Tibial nerve (tissue), 4 donors: Measurements from ENCODE around the gene NWD2. TPM values are rescaled to one million over a fixed set of nuclear protein-coding genes. Genes with fewer than 3 reads are reported as not detected.

Source experiments
- DNase-seq, 2 donors: peaks; one replicate each; pipeline ENCODE4 v3.0.0-alpha.2; 2019; ENCODE audit warnings: low spot score in 2 of 2
- H3K27ac ChIP-seq, 4 donors: fragments of 200-600 bp; sonication (generic) in 3 of 4; one replicate each; pipeline ENCODE4 v1.5.1; 2017 to 2019; ENCODE audit warnings: mild to moderate bottlenecking in 1 of 4
- H3K27me3 ChIP-seq, 2 donors: fragments of 200-600 bp; sonication (generic) in 1 of 2; one replicate each; pipeline versions ENCODE4 v1.5.1 to v1.6.0; 2017 to 2019
- H3K36me3 ChIP-seq, 3 donors: fragments of 200-600 bp; sonication (generic); one replicate each; pipeline ENCODE4 v1.5.1; 2018 to 2019
- H3K4me1 ChIP-seq, 4 donors: fragments of 200-600 bp; sonication (generic) in 3 of 4; one replicate each; pipeline ENCODE4 v1.5.1; 2017 to 2019
- H3K4me3 ChIP-seq, 4 donors: fragments of 200-600 bp; sonication (generic) in 3 of 4; one replicate each; pipeline ENCODE4 v1.5.1; 2017 to 2019; ENCODE audit warnings: mild to moderate bottlenecking in 1 of 4, moderate library complexity in 1 of 4
- H3K9me3 ChIP-seq, 4 donors: fragments of 200-600 bp; sonication (generic) in 3 of 4; one replicate each; pipeline ENCODE4 v1.5.1; 2017 to 2019
- EP300 ChIP-seq, 2 donors: sonication (generic); formaldehyde crosslinking; IDR thresholded peaks; one replicate each; pipeline ENCODE4 v1.6.1; 2017; ENCODE audit warnings: antibody characterized with exemption in 2 of 2, mild to moderate bottlenecking in 1 of 2
- POLR2A ChIP-seq, 2 donors: fragments of 450-650 bp; IDR thresholded peaks; one replicate each; pipeline ENCODE4 v1.6.1; 2017; ENCODE audit warnings: antibody characterized with exemption in 2 of 2, mild to moderate bottlenecking in 2 of 2, moderate library complexity in 2 of 2
- WGBS, 2 donors: methylation state at CpG; one replicate each; pipeline ENCODE4 v1.1.5; 2018; 5-methylcytosine and 5-hydroxymethylcytosine counted together
- total RNA-seq, 4 donors: library from RNA; depleted of rRNA; stranded (reverse); fragments of >200 nt; gene quantifications; one replicate each; pipeline ENCODE4 v1.1.0, GENCODE V29; 2016
- TF ChIP-seq, protein P1 (sequence below), 5 experiments: fragments of 200-600 bp in 3 of 5; fragments of 450-650 bp in 2 of 5; sonication (generic) in 3 of 5; IDR thresholded peaks; one replicate each; pipeline ENCODE4 v1.5.1; 2016 to 2019; ENCODE audit warnings: antibody characterized with exemption in 5 of 5, mild to moderate bottlenecking in 3 of 5, moderate library complexity in 2 of 5

NWD2 gene
- total RNA-seq, 4 donors from 2014 or later, result 0.30 to 1.1 (median 0.84) TPM; not detected in 1

DNA sequence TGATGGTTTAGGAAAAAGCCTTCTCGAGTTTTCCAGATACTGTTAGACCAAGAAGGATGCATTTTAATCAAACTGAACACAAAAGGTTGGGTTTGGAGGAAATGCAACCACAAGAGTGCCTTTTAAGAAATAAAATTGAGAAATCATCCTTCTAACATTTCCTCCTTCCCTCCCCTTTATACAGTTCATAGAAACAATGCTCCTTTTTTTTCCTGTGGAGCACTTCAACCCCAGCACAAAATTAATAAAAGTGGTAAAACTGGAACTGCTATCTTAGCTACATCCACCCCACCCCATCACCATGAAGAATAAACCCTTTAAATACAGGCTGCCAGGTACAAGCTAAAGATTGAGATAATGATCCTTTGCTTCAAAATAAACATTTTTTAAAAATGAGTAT lies 230.5 kb downstream of the NWD2 start:
- Histone ChIP-seq H3K36me3 (no peaks in the 10 kb centered on the region), H3K27me3 (no peaks in the 10 kb centered on the region), H3K9me3 (no peaks in the 10 kb centered on the region), H3K4me3 (no peak overlapping the region), H3K4me1 (no peaks in the 10 kb centered on the region), H3K27ac (no peak overlapping the region)
- WGBS, 2 donors, result 22 to 24% methylated on average over 1 of the region's 1 CpG
- DNase-seq, result no peak
- no peak for TF ChIP-seq POLR2A (IDR thresholded peaks at IDR 0.05)
- TF ChIP-seq EP300 (IDR thresholded peaks at IDR 0.05), result no peak
- TF ChIP-seq, protein P1, sequence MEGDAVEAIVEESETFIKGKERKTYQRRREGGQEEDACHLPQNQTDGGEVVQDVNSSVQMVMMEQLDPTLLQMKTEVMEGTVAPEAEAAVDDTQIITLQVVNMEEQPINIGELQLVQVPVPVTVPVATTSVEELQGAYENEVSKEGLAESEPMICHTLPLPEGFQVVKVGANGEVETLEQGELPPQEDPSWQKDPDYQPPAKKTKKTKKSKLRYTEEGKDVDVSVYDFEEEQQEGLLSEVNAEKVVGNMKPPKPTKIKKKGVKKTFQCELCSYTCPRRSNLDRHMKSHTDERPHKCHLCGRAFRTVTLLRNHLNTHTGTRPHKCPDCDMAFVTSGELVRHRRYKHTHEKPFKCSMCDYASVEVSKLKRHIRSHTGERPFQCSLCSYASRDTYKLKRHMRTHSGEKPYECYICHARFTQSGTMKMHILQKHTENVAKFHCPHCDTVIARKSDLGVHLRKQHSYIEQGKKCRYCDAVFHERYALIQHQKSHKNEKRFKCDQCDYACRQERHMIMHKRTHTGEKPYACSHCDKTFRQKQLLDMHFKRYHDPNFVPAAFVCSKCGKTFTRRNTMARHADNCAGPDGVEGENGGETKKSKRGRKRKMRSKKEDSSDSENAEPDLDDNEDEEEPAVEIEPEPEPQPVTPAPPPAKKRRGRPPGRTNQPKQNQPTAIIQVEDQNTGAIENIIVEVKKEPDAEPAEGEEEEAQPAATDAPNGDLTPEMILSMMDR (IDR thresholded peaks at IDR 0.05), result no peak

DNA sequence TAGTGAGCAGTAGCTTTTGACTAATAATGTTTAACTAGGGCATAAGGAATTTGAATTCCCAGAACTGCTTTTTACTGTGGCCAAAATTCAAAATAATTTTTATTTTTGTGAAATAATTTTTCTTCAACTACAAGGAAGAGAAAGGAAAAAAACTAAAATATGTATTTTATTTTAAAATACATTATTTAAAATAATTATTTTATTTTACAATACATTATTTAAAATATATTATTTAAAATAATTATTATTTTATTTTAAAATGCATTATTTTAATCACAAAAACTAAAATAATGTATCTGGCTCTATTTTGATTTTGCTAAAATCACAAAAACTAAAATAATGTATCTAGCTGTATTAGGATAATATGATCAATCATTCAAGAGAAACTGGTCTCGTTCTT lies 231.2 kb downstream of the NWD2 start:
- no peak overlapping the region for H3K4me3 ChIP-seq
- H3K4me1 ChIP-seq, result no peaks in the 10 kb centered on the region
- no peak overlapping the region for H3K27ac ChIP-seq
- no peaks in the 10 kb centered on the region for H3K9me3 ChIP-seq
- TF ChIP-seq, protein P1 (IDR thresholded peaks at IDR 0.05), result no peak
- no peak for TF ChIP-seq EP300 (IDR thresholded peaks at IDR 0.05)
- no peak for TF ChIP-seq POLR2A (IDR thresholded peaks at IDR 0.05)
- WGBS, 2 donors, result 89 to 94% methylated on average over 1 of the region's 1 CpG
- H3K36me3 ChIP-seq, result no peaks in the 10 kb centered on the region
- no peak for DNase-seq
- H3K27me3 ChIP-seq, result no peaks in the 10 kb centered on the region

DNA sequence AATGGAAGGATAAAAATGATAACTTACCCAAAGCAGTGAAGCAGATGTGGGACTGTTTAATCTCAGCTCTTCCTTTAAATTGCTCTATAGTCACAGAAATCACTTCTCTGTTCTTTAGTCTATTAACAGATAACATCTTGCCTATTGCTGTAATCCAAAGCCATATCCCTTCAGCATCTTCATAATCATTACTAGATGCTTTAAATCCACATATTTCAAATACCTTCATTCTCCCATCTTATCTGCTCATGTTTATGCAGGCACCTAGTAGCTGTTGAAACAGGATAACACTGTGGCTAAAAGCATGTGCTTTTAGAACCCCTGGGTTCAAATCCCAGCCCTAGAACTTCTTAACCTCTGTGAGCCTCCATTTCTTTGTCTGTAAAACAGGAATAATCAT lies 231.7 kb downstream of the NWD2 start:
- H3K4me1 ChIP-seq, result no peaks in the 10 kb centered on the region
- no peak overlapping the region for H3K4me3 ChIP-seq
- H3K27ac ChIP-seq, result no peak overlapping the region
- H3K36me3 ChIP-seq, result no peaks in the 10 kb centered on the region
- H3K9me3 ChIP-seq, result no peaks in the 10 kb centered on the region
- DNase-seq, result no peak
- H3K27me3 ChIP-seq, result no peaks in the 10 kb centered on the region
- TF ChIP-seq, protein P1 (IDR thresholded peaks at IDR 0.05), result no peak
- no peak for TF ChIP-seq POLR2A (IDR thresholded peaks at IDR 0.05)
- TF ChIP-seq EP300 (IDR thresholded peaks at IDR 0.05), result no peak

DNA sequence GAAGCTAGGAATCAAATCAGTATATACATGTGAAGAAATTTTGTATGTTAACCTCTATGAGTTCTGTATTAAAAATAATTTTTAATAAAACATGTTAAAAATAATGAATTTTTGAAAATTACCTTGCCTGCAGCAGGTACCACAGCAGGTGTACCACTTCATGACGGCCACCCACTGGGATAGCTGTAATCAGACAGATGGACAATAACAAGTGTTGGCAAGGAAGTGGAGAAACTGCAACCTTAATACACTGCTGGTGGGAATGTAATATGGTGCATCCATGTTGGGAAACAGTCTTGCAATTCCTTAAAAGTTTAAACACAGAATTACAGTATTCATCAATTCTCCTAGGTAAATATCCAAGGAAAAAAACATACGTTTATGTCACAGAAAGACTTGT lies 232.1 kb downstream of the NWD2 start:
- Histone ChIP-seq H3K36me3 (no peaks in the 10 kb centered on the region), H3K4me1 (no peaks in the 10 kb centered on the region), H3K4me3 (no peak overlapping the region), H3K9me3 (no peaks in the 10 kb centered on the region), H3K27me3 (no peaks in the 10 kb centered on the region), H3K27ac (no peak overlapping the region)
- no peak for DNase-seq
- 89 to 94% methylated on average over 2 of the region's 2 CpGs for WGBS, 2 donors
- TF ChIP-seq POLR2A (IDR thresholded peaks at IDR 0.05), result no peak
- no peak for TF ChIP-seq EP300 (IDR thresholded peaks at IDR 0.05)
- TF ChIP-seq, protein P1 (IDR thresholded peaks at IDR 0.05), result no peak

DNA sequence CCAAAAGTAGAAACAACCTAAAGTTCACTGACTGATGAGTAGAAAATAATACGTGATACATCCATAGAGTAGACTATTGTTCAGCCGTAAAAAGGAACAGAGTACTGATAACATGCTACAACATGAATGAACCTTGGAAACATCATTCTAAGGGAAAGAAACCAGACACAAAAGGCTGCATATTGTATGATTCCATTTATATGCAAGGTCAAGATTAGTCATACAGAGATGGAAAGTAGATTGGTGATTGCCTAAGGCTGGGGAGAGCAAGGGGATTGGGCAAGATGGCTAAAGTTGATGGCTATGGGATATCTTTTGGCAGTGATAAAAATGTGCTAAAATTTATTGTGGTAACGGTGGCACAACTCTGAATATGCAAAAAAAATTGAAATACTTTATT lies 232.6 kb downstream of the NWD2 start:
- Histone ChIP-seq H3K27ac (no peak overlapping the region), H3K4me1 (no peaks in the 10 kb centered on the region), H3K4me3 (no peak overlapping the region), H3K36me3 (no peaks in the 10 kb centered on the region), H3K27me3 (no peaks in the 10 kb centered on the region), H3K9me3 (no peaks in the 10 kb centered on the region)
- TF ChIP-seq, protein P1 (IDR thresholded peaks at IDR 0.05), result no peak
- TF ChIP-seq EP300 (IDR thresholded peaks at IDR 0.05) (no peak), POLR2A (IDR thresholded peaks at IDR 0.05) (no peak)
- 88 to 92% methylated on average over 3 of the region's 3 CpGs for WGBS, 2 donors
- DNase-seq, result no peak
